ENCODE measurements around the gene DUS1L. TPM values are rescaled to one million over a fixed set of nuclear protein-coding genes. Genes with fewer than 3 reads are reported as not detected.
A peak's percentile ranks its signal among the peaks of the same experiment; 100 is the strongest.

Gene DUS1L
- total RNA-seq, 1 experiment from 2014 or later = 132 TPM

DNA sequence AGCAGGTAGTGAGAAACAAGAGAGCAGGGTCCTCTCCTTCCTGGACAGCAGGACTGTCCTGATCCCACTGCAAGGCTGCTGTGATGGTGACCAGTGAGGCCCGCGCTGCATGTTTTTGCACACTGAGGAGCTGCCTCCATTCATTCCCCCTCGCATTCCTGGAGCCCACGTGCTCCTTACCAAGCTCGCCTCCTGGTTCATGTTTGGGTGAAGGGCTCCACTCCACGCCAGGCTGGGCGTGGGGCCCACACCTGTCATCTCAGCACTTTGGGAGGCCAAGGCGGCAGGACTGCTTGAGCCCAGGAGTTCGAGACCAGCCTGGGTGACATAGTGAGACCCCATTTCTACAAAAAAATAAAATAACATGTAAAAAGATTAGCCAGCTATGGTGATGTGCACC is 47.8 kb upstream of the DUS1L start:
- Mint-ChIP-seq H3K4me3 (ENCODE audit: low read depth, unreplicated experiment) (no peak overlapping the region), H3K4me1 (ENCODE audit: low read depth, unreplicated experiment) (peaks cover 7% of the 10 kb centered on the region), H3K27ac (ENCODE audit: unreplicated experiment) (no peak overlapping the region), H3K36me3 (ENCODE audit: insufficient read depth, unreplicated experiment) (peaks cover 9% of the 10 kb centered on the region), H3K9me3 (ENCODE audit: low read depth, unreplicated experiment) (no peaks in the 10 kb centered on the region), H3K27me3 (ENCODE audit: unreplicated experiment) (no peaks in the 10 kb centered on the region)
- DNase-seq = no peak
- CTCF ChIA-PET = no interaction called here
- TF ChIP-seq CTCF (IDR thresholded peaks at IDR 0.05; ENCODE audit: unreplicated experiment) = no peak
- no TSS peak for BruUV-seq (replicated peaks)
- intact Hi-C loops (cut with micrococcal nuclease; ENCODE audit: unreplicated experiment) = no loop called here

- intact Hi-C loops (cut with micrococcal nuclease; ENCODE audit: unreplicated experiment) = no loop called here
- H3K27ac Mint-ChIP-seq (ENCODE audit: unreplicated experiment) = no peak overlapping the region
- CTCF ChIA-PET = no interaction called here
- DNase-seq = no peak
- no peaks in the 10 kb centered on the region for H3K9me3 Mint-ChIP-seq (ENCODE audit: low read depth, unreplicated experiment)
- BruUV-seq (replicated peaks) = no TSS peak
- peaks cover 10% of the 10 kb centered on the region for H3K36me3 Mint-ChIP-seq (ENCODE audit: insufficient read depth, unreplicated experiment)
- no peak for TF ChIP-seq CTCF (IDR thresholded peaks at IDR 0.05; ENCODE audit: unreplicated experiment)
- H3K4me3 Mint-ChIP-seq (ENCODE audit: low read depth, unreplicated experiment) = no peak overlapping the region
- H3K4me1 Mint-ChIP-seq (ENCODE audit: low read depth, unreplicated experiment) = peaks cover 7% of the 10 kb centered on the region
- H3K27me3 Mint-ChIP-seq (ENCODE audit: unreplicated experiment) = no peaks in the 10 kb centered on the region
Measured at GRCh38 chr17:82112914-82113311, 47.3 kb upstream of the DUS1L start.

DNA sequence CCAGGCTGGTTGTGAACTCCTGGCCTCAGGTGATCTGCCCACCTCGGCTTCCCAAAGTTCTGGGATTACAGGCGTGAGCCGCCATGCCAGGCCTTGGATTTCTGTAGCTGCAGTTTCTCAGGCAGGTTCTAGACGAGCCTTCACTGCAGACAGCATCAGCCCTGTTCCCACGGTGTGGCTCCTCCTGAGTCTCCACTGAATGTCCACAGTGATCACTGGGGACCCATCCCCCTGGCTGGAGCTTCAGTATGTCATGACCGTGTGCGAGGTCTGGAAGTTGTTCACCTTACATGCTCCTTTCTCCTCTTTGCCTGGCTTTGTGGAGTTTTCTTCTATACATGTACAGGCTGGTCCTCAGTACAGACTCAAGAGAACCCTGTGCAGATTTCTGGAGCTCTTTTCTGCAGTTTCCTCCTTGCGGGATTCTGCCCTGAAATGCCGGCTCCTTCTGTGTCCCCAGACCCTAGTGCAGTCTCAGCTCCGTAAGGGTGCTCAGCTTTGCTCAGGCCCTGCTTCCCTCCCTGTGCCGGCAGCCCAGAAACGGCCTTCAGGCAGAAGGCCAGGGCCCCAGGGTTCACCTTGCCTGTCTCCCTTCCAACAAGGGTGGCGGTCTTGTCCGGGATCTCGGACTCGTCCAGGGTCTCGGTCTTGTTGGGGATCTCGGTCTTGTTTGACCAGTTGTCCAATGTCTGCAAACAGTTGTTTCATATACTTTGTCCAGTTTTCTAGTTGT is 46.7 kb upstream of the DUS1L start:
- CTCF ChIA-PET = no interaction called here
- intact Hi-C loops (cut with micrococcal nuclease; ENCODE audit: unreplicated experiment) = no loop called here
- Mint-ChIP-seq H3K36me3 (ENCODE audit: insufficient read depth, unreplicated experiment) (peaks cover 13% of the 10 kb centered on the region), H3K9me3 (ENCODE audit: low read depth, unreplicated experiment) (no peaks in the 10 kb centered on the region), H3K4me1 (ENCODE audit: low read depth, unreplicated experiment) (peaks cover 7% of the 10 kb centered on the region), H3K27ac (ENCODE audit: unreplicated experiment) (no peak overlapping the region), H3K4me3 (ENCODE audit: low read depth, unreplicated experiment) (no peak overlapping the region), H3K27me3 (ENCODE audit: unreplicated experiment) (no peaks in the 10 kb centered on the region)
- BruUV-seq (replicated peaks) = no TSS peak
- no peak for TF ChIP-seq CTCF (IDR thresholded peaks at IDR 0.05; ENCODE audit: unreplicated experiment)
- no peak for DNase-seq

DNA sequence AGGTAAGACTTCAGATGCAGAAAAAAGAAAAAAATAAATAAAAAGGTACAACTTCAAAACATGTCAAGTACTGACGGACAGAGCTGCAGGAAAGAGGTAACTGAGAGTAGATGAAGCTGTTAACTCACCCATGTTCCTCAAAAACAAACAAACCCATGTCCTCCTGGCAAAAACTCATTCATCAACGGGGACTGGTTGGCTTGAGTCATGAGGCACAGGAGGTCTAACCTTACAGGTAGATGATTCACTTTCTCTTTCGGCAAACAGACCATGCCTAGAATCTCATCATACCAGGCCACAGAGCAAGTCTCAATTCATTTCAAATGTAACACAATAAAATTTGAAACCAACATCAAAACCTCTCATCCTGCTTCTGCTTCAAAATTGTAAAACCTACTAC is 44.7 kb upstream of the DUS1L start:
- no peak for TF ChIP-seq CTCF (IDR thresholded peaks at IDR 0.05; ENCODE audit: unreplicated experiment)
- no peaks in the 10 kb centered on the region for H3K27me3 Mint-ChIP-seq (ENCODE audit: unreplicated experiment)
- H3K27ac Mint-ChIP-seq (ENCODE audit: unreplicated experiment) = no peak overlapping the region
- H3K36me3 Mint-ChIP-seq (ENCODE audit: insufficient read depth, unreplicated experiment) = peaks cover 33% of the 10 kb centered on the region
- BruUV-seq (replicated peaks) = no TSS peak
- H3K9me3 Mint-ChIP-seq (ENCODE audit: low read depth, unreplicated experiment) = no peaks in the 10 kb centered on the region
- CTCF ChIA-PET = no interaction called here
- H3K4me1 Mint-ChIP-seq (ENCODE audit: low read depth, unreplicated experiment) = peaks cover 23% of the 10 kb centered on the region
- no peak overlapping the region for H3K4me3 Mint-ChIP-seq (ENCODE audit: low read depth, unreplicated experiment)
- peak; percentile 43 for DNase-seq
- intact Hi-C loops (cut with micrococcal nuclease; ENCODE audit: unreplicated experiment) = no loop called here

Data from Calu3 (cell line).